ENCODE measurements around the gene UBFD1.

GRCh38 chr16:23511731-23512130 lies 45.8 kb upstream of the UBFD1 start:
- TF ChIP-seq CTCF (IDR thresholded peaks at IDR 0.05) = no peak
- no peak for TF ChIP-seq POLR2A (IDR thresholded peaks at IDR 0.05)
